SK-N-SH (cell line): ENCODE measurements around the gene LRRFIP2. TPM values are rescaled to one million over a fixed set of nuclear protein-coding genes. Genes with fewer than 3 reads are reported as not detected.
"Not testable (repeated sequence)": the region's sequence is repeated elsewhere in the genome, so short reads cannot be mapped to it uniquely, and the experiment has no call there.

ENCODE experiments used
- CTCF ChIA-PET: fragments of 300-600, 350-600 bp; formaldehyde crosslinking; extraction: SDS; loops from one replicate; lab custom pipeline; 2021; lab: Yijun Ruan, JAX
- POLR2A ChIA-PET: fragments of 350-600 bp; sonication (Branson Sonifier 250); formaldehyde crosslinking; extraction: SDS; loops from one replicate; lab custom pipeline; 2020; ENCODE audit warnings: antibody characterized with exemption, inconsistent platforms; lab: Yijun Ruan, JAX
- DNase-seq: peaks from one replicate; pipeline ENCODE4 v3.0.0; 2012
- H2AFZ ChIP-seq: fragments of 200-600 bp; sonication (generic); 2 replicates; pipeline ENCODE4 v1.8.1; 2016; ENCODE audit warnings: antibody characterized with exemption, mild to moderate bottlenecking, low read depth
- H3F3A ChIP-seq: fragments of 200-600 bp; sonication (generic); replicated peaks from 2 replicates; pipeline ENCODE3; 2016; ENCODE audit warnings: antibody characterized with exemption, mild to moderate bottlenecking; ENCODE audit not compliant: insufficient read depth
- H3K27ac ChIP-seq, 2 experiments: fragments of 200-500 bp in 1 of 2; fragments of 200-600 bp in 1 of 2; sonication (Bioruptor generic) in 1 of 2; sonication (generic), shearing (Covaris generic) in 1 of 2; 2 replicates each; pipeline versions ENCODE4 v1.5.1 to v1.6.1; 2014 to 2016; ENCODE audit warnings: low read depth in 2 of 2, inconsistent platforms in 1 of 2, low read length in 1 of 2, mild to moderate bottlenecking in 1 of 2, mixed read lengths in 1 of 2
- H3K27me3 ChIP-seq: fragments of 200-600 bp; sonication (generic), shearing (Covaris generic); 2 replicates; pipeline ENCODE4 v1.6.1; 2016; ENCODE audit warnings: mixed run types; ENCODE audit not compliant: insufficient read depth
- H3K36me3 ChIP-seq, 2 experiments: fragments of 200-500 bp in 1 of 2; fragments of 200-600 bp in 1 of 2; sonication (Bioruptor generic) in 1 of 2; sonication (generic) in 1 of 2; replicated peaks in 1 of 2; 2 replicates each; pipeline versions ENCODE3 to v1.5.1; 2014 to 2016; ENCODE audit warnings: low read length in 1 of 2, mild to moderate bottlenecking in 1 of 2; ENCODE audit not compliant: insufficient read depth in 2 of 2, control insufficient read depth in 1 of 2
- H3K4me1 ChIP-seq, 2 experiments: fragments of 200-500 bp in 1 of 2; fragments of 200-600 bp in 1 of 2; sonication (Bioruptor generic) in 1 of 2; sonication (generic), shearing (Covaris generic) in 1 of 2; 2 replicates each; pipeline versions ENCODE4 v1.5.1 to v1.6.1; 2014 to 2016; ENCODE audit warnings: low read depth in 1 of 2, low read length in 1 of 2, mixed run types in 1 of 2; ENCODE audit not compliant: insufficient read depth in 2 of 2, control insufficient read depth in 1 of 2
- H3K4me2 ChIP-seq: fragments of 200-600 bp; sonication (generic), shearing (Covaris generic); 2 replicates; pipeline ENCODE4 v1.6.1; 2017; ENCODE audit warnings: mixed run types
- H3K4me3 ChIP-seq, 2 experiments: fragments of 200-500 bp in 1 of 2; fragments of 200-600 bp in 1 of 2; sonication (Bioruptor generic) in 1 of 2; sonication (generic), shearing (Covaris generic) in 1 of 2; 2 replicates each; pipeline versions ENCODE4 v1.5.1 to v1.8.1; 2014 to 2016; ENCODE audit warnings: low read depth in 2 of 2, inconsistent platforms in 1 of 2, low read length in 1 of 2, mild to moderate bottlenecking in 1 of 2, mixed read lengths in 1 of 2, moderate library complexity in 1 of 2
- H3K79me2 ChIP-seq: fragments of 200-600 bp; sonication (generic); 2 replicates; pipeline ENCODE4 v1.8.1; 2017; ENCODE audit warnings: mild to moderate bottlenecking; ENCODE audit not compliant: insufficient read depth
- H3K9ac ChIP-seq: fragments of 200-600 bp; sonication (generic); 2 replicates; pipeline ENCODE4 v1.6.1; 2017; ENCODE audit warnings: mixed run types
- H3K9me2 ChIP-seq: fragments of 200-600 bp; sonication (generic); 2 replicates; pipeline ENCODE4 v1.6.1; 2017; ENCODE audit warnings: mixed run types
- H3K9me3 ChIP-seq: fragments of 200-600 bp; sonication (generic); 2 replicates; pipeline ENCODE4 v1.6.1; 2017; ENCODE audit warnings: mixed run types, mild to moderate bottlenecking, moderate library complexity
- H4K20me1 ChIP-seq: fragments of 200-600 bp; sonication (generic); 2 replicates; pipeline ENCODE4 v1.6.1; 2017; ENCODE audit warnings: mild to moderate bottlenecking, mixed run types; ENCODE audit not compliant: insufficient read depth
- FOSL2 ChIP-seq: IDR thresholded peaks from 2 replicates; pipeline ENCODE4 v1.4.0; 2012; ENCODE audit warnings: low read depth, mild to moderate bottlenecking, moderate library complexity, borderline replicate concordance
- FOXJ3 ChIP-seq: sonication (generic); formaldehyde crosslinking; IDR thresholded peaks from 2 replicates; pipeline ENCODE4 v1.5.1; 2020; ENCODE audit warnings: mild to moderate bottlenecking, missing genetic modification reagents
- MEF2A ChIP-seq: IDR thresholded peaks from 2 replicates; pipeline ENCODE4 v1.4.0; 2012; ENCODE audit warnings: low read depth, borderline replicate concordance
- RCOR1 ChIP-seq: fragments of 150-350 bp; IDR thresholded peaks from 2 replicates; pipeline ENCODE4 v1.6.1; 2017; ENCODE audit warnings: antibody characterized with exemption, low read length
- WGBS: methylation state at CpG from one replicate; pipeline ENCODE4 v1.1.6; 2017; ENCODE audit warnings: low lambda C conversion rate; 5-methylcytosine and 5-hydroxymethylcytosine counted together
- polyA plus RNA-seq, 3 experiments: library from polyadenylated mRNA; depleted of rRNA; stranded (reverse); fragments of >200 nt; gene quantifications; 2 replicates each; pipeline ENCODE4 v1.2.3, GENCODE V29; 2012
- TF ChIP-seq, protein P1 (sequence below): IDR thresholded peaks from 2 replicates; pipeline ENCODE4 v1.6.1; 2012; ENCODE audit warnings: mild to moderate bottlenecking, low read depth, low read length, moderate library complexity
- TF ChIP-seq, protein P2 (sequence below): IDR thresholded peaks from 2 replicates; pipeline ENCODE4 v1.4.0; 2012; ENCODE audit warnings: low read depth
- TF ChIP-seq, protein P3 (sequence below): fragments of 150-350 bp; IDR thresholded peaks from 2 replicates; pipeline ENCODE4 v1.6.1; 2017; ENCODE audit warnings: antibody characterized with exemption, low read length, low read depth, borderline replicate concordance

LRRFIP2 gene
- polyA plus RNA-seq, 1 of the 3 experiments (the other 2 are of a cell fraction) = 27.2 TPM

DNA sequence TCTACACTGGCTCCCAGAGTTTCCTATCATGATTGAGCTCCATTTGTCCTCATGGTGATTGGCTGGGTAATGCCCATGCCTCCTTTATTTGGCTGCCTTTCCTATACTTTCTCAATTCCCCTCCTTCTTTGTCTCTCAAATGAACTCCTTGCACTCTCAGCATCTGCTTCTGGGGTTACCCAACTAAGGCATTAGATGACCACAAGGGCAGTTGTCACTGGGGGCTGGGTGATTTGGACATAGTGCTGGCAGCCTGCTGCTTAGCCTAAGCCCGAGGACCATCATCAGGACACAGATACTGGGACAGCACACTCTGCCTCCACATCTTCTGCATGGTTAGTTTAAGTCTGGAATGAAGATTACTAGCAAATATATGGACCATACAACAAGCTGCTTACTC is 49.2 kb upstream of the LRRFIP2 start (continued):
- TF ChIP-seq, protein P1, sequence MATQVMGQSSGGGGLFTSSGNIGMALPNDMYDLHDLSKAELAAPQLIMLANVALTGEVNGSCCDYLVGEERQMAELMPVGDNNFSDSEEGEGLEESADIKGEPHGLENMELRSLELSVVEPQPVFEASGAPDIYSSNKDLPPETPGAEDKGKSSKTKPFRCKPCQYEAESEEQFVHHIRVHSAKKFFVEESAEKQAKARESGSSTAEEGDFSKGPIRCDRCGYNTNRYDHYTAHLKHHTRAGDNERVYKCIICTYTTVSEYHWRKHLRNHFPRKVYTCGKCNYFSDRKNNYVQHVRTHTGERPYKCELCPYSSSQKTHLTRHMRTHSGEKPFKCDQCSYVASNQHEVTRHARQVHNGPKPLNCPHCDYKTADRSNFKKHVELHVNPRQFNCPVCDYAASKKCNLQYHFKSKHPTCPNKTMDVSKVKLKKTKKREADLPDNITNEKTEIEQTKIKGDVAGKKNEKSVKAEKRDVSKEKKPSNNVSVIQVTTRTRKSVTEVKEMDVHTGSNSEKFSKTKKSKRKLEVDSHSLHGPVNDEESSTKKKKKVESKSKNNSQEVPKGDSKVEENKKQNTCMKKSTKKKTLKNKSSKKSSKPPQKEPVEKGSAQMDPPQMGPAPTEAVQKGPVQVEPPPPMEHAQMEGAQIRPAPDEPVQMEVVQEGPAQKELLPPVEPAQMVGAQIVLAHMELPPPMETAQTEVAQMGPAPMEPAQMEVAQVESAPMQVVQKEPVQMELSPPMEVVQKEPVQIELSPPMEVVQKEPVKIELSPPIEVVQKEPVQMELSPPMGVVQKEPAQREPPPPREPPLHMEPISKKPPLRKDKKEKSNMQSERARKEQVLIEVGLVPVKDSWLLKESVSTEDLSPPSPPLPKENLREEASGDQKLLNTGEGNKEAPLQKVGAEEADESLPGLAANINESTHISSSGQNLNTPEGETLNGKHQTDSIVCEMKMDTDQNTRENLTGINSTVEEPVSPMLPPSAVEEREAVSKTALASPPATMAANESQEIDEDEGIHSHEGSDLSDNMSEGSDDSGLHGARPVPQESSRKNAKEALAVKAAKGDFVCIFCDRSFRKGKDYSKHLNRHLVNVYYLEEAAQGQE = no peak
- TF ChIP-seq RCOR1 (no peak), FOXJ3 (no peak), MEF2A (no peak)

DNA sequence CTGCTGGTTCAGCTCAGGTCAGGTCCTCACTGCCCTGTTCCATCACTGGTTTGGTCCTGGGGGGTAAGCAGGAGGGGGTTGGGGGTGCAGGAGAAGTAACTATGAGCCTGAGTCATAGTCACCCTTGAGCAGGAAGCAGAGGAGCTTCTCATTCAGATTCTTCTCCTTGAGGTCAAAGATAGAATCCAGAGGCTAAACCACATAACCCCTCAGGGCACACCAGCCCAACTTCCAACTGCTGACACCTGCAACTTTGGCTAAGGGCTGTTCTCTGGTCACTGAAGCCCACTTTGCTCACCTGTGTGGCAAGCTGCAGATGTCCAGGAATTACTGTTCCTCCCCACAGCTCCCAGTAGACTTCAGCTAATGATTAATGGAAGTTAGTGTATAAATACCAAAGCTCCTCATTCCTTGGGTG is 48.8 kb upstream of the LRRFIP2 start:
- H3K4me3 ChIP-seq = no peak overlapping the region
- H3K9me2 ChIP-seq = no peaks in the 10 kb centered on the region
- H3K4me2 ChIP-seq = no peak overlapping the region
- POLR2A ChIA-PET = no interaction called here
- H4K20me1 ChIP-seq = no peaks in the 10 kb centered on the region
- DNase-seq = no peak
- peaks cover 5% of the 10 kb centered on the region for H3F3A ChIP-seq
- H3K36me3 ChIP-seq = no peaks in the 10 kb centered on the region
- no peak overlapping the region for H2AFZ ChIP-seq
- H3K79me2 ChIP-seq = no peaks in the 10 kb centered on the region
- no peak overlapping the region for H3K9ac ChIP-seq
- TF ChIP-seq, protein P2, sequence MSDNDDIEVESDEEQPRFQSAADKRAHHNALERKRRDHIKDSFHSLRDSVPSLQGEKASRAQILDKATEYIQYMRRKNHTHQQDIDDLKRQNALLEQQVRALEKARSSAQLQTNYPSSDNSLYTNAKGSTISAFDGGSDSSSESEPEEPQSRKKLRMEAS = no peak
- TF ChIP-seq FOXJ3 (no peak), FOSL2 (no peak)
- TF ChIP-seq, protein P3, sequence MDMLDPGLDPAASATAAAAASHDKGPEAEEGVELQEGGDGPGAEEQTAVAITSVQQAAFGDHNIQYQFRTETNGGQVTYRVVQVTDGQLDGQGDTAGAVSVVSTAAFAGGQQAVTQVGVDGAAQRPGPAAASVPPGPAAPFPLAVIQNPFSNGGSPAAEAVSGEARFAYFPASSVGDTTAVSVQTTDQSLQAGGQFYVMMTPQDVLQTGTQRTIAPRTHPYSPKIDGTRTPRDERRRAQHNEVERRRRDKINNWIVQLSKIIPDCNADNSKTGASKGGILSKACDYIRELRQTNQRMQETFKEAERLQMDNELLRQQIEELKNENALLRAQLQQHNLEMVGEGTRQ = no peak
- TF ChIP-seq, all 33 proteins: peak for 0
- CTCF ChIA-PET = interaction anchor here (1.0 to 1.1 kb wide), 2 partner anchors 9 to 11 kb away, joined by 3 to 4 read pairs; no protein-coding TSS in a partner anchor
- Histone ChIP-seq H3K27ac (no peak overlapping the region), H3K9me3 (no peaks in the 10 kb centered on the region), H3K27me3 (no peaks in the 10 kb centered on the region), H3K4me1 (peaks cover 2 to 4% of the 10 kb centered on the region in 2 experiments; a peak in 2 of 4 replicates)

DNA sequence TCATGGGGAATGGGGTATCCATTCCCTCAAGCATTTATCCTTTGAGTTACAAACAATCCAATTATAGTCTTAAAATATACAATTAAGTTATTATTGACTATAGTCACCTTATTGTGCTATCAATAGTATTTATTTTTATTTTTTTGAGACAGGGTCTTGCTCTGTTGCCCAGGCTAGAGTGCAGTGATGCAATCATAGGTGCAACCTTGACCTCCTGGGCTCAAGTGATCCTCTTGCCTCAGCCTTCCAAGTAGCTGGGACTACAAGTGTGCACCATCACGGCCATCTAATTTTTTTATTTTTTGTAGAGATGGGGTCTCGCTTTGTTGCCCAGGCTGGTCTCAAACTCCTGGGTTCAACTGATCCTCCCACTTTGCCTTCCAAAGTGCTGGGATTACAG is 48.2 kb upstream of the LRRFIP2 start:
- H3K27ac ChIP-seq, H3K79me2 ChIP-seq, H3F3A ChIP-seq, H3K9me2 ChIP-seq, DNase-seq, H4K20me1 ChIP-seq, POLR2A ChIA-PET, H3K36me3 ChIP-seq, H2AFZ ChIP-seq, H3K4me1 ChIP-seq, H3K9ac ChIP-seq, H3K4me2 ChIP-seq, H3K4me3 ChIP-seq, H3K27me3 ChIP-seq, H3K9me3 ChIP-seq: not testable (repeated sequence)
- 90% methylated on average over 2 of the region's 2 CpGs for WGBS
- CTCF ChIA-PET = interaction anchor here (1.0 to 1.1 kb wide), 2 partner anchors 8 to 11 kb away, joined by 3 to 4 read pairs; no protein-coding TSS in a partner anchor
